ENCODE data around the gene TBC1D8.
A peak's percentile ranks its signal among the peaks of the same experiment; 100 is the strongest.

The TBC1D8 gene

DNA sequence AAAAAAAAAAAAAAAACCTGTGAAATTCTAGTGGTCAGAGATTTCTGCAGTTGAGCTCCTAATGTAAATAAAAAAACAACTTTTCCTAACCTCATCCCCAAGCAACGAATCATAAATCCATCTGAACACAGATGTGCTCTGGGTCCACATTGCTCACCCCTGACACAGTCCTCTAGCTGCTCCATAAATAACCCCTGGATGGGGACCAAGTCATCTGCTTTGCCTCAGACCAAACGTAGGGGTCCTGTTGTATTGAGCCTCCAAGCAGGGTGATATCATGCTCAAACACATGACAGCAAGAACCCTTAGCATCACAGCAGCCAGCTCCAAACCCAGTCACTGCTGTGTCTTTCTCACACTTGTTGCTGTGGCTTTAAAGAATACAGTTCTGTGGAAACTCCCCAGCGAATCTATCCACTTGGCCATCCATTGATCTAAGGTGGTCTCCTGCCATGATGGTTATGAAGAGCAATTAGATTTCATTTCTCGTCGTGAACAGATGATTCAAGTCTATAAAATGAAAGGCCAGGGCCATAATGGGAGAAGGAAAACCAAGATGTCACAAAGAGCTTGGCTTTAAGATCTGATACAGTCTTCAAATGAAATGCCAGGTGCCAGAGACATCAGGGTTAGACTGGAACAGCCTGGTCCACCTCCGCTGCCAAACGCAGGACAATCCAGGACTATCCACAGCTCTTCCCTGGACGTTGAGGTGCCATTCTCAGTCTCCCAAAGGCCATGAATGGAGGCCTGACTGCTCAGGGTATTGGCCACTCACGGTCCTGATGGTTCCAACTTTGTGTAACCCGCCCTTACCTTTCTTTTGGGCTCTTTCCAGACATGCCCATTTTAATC is 39.0 kb downstream of the TBC1D8 start:
- DNase-seq (ENCODE audit: low spot score) = no peak

DNA sequence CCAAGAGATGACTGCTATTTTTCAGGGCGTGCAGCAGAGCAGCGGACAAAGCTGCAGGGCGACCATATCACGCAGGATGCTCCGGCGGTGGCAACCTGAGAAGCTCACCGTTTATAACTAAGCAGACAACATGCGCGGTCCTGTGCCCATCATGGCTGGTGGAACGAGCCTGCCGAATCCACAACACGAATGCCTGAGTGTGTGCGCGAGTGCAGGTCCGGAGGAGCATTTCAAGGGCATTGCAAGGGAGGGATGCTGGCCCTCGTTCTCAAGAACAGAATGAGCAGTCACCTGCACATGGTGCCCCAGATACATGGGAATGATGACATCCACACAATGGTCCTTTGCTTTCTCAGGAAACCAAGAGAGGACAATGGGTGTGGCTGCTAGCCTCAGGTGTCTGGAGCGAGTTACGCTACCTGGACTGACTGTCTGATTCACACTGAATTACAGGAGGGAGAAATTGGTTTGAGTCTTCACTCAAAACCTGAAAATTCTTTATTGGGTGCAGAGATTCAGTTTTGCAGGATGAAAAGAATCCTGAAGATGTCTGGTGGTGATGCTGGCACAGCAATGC is 39.8 kb downstream of the TBC1D8 start:
- DNase-seq (ENCODE audit: low spot score) = no peak

DNA sequence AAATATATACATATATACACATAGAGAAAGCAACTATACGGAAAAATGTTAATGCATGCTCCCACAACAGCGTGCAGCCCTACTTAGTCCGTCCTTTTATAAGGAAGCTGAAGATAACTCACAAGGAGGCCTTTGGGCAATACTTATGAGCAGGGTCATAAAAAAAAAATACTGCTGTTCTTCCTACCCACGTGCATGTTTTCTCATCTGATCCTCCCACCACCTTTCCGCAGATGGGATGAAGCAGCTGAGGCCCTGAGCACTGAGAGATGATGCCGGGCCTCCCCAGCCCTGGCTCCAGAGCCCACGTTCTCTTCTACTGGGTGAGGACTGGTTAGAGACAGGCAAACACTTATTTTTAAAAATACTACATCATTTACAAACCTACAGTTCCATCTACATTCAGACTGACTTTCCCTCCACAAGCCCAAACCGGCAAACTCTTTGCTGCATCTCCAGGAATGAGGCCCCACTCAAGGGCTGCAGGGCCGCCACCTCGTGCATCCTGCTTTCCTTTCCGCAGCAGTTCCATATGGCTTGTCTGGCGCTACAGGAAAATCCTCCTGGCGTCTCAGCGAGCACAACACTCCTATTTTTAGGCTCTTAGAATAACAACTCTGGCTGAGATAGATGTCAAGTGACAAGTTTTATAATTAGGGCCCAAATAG is 41.6 kb downstream of the TBC1D8 start:
- peak; percentile 82 for DNase-seq (ENCODE audit: low spot score)

DNA sequence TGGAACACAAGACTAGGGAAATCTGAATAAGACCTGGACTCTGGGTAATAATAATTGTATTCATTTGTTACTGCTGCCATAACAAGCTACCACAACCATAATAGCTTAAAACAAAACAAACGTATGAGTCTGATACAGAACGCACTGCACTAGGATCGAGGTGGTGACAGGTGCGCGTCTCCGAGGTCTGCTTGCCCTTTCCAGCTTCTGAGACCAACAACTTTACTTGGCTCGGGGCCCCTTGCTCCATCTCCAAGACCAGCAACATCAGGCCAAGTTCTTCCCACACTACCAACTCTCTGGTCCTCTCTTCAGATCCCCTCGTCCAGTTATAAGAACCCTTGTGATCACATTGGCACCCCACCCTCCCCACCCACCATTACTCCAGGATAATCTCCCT is 42.8 kb downstream of the TBC1D8 start:
- DNase-seq (ENCODE audit: low spot score) = no peak

DNA sequence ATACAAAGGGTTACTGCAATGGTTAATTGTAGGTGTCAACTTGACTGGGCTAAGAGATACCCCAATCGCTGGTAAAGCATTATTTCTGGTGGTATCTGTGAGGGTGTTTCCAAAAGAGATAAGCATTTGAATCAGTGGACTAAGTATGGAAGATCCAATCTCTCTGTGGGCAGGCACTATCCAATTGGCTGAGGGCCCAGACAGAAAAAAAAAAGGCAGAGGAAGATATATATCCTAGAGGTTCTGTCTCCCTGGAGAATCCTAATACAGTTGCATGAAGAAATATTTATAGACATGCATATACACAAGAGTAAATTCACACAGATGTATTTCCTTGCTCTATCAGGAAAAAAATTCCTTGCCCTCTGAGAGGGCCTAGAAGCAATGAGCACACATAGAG is 43.9 kb downstream of the TBC1D8 start:
- DNase-seq (ENCODE audit: low spot score) = no peak

DNA sequence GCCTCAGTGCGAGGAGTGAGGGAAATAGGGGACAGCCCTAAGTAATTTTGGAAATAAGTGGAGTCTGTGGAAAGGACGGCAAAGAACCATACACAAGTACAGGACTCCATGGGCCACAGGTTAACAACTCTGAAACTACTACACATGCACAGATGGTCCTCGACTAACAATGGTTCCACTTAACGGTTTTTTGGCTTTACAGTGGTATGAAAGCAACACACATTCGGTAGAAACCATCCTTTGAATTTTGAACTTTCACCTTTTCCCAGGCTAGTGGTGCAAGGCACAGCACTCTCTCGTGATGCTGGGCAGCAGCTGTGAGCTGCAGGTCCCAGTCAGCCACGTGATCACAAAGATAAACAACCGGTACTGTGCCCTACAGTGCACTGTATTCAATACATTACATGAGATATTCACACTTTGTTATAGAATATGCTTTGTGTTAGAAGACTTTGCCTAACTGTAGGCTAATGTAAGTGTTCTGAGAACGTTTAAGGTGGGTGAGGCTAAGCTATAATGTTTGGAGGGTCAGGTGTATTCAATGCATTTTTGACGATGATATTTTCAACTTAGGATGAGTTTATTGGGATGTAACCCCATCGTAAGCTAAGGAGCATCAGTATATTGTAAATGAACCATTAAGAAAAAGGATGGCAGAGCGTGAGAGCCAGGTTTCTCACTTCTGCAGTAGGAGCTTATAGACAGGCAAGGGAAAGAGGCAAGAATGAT is 44.6 kb downstream of the TBC1D8 start:
- no peak for DNase-seq (ENCODE audit: low spot score)

DNA sequence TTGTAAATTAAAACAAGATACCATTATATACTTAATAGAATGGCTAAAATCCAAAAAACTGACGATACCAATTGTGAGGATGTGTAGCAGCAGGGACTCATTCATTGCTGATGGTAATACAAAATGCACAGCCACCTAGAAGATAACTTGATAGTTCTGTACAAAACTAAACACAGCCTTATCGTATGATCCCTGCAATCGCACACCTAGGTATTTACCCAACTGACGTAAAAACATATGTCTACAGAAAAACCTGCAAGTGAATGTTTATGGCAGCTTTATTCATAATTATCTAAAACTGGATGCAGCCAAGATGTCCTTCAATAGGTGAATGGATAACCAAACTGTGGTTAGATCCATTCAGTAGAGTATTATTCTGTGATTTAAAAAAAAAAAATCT is 45.5 kb downstream of the TBC1D8 start:
- no peak for DNase-seq (ENCODE audit: low spot score)

DNA sequence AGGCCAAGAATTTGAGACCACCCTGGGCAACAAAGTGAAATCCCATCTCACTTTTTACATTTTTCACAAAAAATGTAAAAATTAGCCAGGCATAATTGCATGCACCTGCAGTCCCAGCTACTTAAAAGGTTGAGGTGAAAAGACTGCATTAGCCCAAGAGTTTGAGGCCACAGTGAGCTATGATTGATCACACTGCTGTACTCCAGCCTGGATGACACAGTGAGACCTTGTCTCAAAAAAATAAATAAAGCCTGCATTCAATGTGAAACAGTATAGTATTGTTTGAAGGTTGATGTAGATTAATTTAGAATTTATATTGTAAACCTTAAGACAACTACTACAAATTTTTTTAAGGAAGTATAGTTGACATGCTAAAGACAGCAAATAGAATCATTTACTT is 53.5 kb downstream of the TBC1D8 start:
- no peak for DNase-seq (ENCODE audit: low spot score)

DNA sequence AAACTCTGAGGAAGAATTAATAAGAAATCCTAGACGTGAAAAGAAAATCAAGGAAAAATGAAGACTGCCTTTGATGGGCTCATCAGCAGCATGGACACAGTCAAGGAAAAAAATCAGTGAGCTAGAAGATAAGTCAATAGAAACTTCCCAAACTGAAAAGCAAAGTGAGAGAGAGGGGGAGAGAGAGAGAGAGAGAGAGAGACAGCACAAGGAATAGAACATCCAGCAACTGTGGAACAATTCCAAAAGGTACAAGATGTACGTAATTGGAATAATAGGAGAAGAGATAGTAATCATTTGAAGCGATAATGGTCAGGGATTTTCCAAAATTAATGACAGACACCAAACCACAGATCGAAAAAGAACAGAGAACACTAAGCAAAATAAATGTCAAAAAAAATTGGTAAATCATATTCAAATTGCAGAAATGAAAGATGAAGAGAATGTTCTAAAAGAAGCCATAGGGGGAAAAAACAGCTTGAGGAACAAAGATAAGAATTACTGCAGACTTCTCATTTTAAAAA is 54.5 kb downstream of the TBC1D8 start:
- no peak for DNase-seq (ENCODE audit: low spot score)

DNA sequence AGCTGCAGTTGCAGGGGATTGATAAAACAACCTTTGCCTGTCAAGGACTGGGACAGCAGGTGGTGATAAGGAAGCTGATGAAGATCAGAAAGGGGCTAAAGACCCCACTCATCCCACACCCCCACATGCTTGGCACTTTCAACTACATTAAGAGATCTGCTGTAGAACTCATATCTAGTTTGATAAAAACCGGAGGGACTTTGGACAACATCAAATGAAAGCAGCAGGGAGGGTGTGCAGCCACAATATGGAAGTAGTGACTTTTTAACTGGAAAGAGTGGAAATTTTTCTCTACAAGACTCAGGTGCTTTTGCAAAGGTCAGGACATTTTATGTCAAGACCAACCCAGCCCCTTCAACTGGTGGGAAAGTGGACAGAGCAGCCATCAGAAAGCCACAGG is 56.8 kb downstream of the TBC1D8 start:
- DNase-seq (ENCODE audit: low spot score) = no peak

DNA sequence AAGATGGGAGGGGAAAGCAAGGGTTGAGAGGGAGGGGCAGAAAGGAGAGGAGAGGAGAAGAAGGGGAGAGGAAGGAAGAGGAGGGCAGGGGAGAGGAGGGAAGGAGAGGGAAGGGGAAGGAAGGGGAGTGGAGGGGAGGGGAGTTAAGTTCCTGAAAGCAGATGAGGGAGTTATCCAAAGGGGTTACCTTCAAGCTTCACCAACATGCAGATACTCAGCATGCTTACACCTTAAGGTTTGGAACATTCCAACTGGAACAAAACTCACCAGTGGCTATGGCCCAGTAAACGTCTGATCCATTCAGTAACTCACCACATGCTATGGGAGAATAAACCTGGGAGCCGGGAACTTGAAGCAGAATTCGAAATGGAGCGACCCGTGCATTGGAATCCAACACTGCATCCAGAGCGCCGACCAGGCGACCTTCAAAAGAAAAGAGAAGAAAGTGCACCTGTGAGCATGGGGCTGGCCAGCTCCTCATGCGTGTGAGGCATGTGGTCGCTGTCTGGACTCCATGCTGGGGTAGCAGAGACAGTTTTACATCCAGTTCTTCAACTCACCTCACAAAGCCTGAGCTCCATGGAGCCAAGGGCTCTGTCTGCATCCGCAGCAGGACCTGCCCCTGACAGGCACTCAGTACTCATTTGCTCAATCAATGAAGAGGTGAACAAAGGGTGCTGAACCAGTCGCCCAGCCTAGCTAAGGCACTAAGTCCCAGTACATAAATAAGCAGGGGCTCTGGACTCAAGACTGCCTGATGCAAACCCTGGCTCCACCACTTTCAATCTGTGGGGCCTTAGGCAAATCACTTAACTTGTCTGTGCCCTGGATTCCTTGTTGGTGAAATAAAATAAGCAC is 61.0 kb downstream of the TBC1D8 start:
- no peak for DNase-seq (ENCODE audit: low spot score)

DNA sequence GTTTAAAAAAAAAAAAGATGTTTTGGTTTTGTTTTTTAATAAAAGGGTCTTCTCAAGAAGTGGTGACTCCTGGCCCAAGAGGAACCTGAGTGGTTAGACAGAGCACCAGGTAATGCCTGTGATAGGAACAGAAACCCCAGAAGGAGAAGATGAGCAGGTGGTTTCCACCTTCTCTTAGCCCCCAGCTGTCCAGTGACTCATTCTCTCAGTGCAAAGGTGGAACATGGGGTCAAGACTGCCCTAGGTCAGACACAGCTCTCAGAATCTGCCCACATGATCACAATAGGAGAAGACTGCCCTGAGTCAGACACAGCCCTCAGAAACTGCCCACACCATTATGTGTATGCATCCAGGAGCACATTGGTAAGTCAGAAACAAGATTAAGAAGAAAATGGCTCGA is 61.8 kb downstream of the TBC1D8 start:
- no peak for DNase-seq (ENCODE audit: low spot score)

DNA sequence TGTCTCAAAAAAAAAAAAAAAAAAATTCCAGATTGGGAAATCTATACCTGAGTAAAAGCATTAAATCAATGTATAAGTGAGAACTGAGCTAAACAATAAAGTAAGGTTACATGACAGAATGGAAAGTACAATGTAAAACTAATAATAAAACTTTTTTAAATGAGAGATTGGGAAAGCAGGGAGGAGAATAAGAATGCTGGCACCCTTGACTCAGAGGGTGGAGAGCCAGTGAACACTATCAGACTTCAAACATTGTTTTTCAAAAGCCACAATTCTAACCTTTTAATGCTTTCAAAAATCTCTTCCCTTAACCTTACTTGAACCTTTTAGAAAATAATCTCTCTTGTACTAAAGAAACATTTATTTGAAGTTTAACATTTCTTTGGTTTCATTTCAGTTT is 63.5 kb downstream of the TBC1D8 start:
- no peak for DNase-seq (ENCODE audit: low spot score)

DNA sequence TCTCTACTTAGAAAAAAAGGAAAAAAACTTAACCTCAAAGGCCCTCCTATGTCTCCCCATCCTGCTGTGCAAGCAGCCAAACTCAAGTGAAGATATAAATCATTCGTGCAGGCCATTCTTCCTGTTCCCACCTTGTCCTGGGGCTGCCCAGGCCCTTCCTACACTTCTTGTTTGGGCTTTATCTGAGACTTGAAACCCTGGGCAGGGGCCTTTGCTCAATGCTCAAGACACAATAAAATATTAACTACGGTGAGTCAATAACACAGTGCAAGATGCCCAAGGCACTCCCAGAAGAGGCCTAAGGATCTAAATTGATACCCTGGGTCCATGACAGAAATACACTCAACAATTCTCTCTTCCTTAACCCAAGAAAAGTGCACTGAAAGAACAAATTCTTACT is 67.6 kb downstream of the TBC1D8 start:
- no peak for DNase-seq (ENCODE audit: low spot score)

DNA sequence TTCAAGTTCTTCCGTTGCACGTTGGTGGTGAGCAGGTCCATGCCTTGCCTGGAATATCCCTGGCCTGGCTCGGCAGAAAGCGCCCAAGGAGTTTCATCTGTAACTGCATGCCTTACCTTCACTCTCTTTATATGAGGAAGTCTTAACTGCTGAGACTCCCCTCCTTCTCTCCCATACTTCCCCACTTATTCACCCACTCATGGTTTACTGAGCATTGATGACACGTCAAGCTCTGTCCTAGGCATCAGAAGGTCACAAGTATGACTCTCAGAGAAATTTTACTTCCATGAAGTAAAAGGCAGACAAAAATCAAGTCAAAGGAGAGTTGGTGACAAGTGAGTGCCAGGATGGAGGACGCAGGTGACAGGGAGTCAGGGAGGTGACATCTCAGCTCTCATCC is 68.2 kb downstream of the TBC1D8 start:
- no peak for DNase-seq (ENCODE audit: low spot score)

DNA sequence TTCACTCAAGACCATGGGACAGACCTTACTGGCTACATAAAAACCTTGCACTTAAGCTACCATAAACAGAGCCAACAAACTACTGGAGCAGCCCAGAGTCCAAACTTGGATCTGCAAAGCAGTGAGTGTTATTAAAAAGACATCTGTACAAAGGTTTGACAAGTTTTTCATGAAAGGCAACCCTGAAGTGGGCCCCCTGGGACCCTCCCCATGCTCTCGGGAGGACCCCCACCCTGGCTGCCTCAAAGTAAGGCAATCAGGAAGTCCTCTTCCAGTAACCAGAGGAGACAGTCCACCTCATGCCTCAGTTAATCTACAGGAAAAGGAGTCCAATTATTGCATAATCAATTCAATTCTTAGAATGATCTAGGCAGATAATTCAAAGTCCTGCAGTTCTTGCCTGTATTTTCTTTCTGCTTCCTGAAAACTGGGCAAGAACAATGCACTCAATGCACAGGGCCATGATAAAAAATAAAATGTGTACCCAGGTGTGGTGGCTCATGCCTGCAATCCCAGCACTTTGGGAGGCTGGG is 69.7 kb downstream of the TBC1D8 start:
- no peak for DNase-seq (ENCODE audit: low spot score)

DNA sequence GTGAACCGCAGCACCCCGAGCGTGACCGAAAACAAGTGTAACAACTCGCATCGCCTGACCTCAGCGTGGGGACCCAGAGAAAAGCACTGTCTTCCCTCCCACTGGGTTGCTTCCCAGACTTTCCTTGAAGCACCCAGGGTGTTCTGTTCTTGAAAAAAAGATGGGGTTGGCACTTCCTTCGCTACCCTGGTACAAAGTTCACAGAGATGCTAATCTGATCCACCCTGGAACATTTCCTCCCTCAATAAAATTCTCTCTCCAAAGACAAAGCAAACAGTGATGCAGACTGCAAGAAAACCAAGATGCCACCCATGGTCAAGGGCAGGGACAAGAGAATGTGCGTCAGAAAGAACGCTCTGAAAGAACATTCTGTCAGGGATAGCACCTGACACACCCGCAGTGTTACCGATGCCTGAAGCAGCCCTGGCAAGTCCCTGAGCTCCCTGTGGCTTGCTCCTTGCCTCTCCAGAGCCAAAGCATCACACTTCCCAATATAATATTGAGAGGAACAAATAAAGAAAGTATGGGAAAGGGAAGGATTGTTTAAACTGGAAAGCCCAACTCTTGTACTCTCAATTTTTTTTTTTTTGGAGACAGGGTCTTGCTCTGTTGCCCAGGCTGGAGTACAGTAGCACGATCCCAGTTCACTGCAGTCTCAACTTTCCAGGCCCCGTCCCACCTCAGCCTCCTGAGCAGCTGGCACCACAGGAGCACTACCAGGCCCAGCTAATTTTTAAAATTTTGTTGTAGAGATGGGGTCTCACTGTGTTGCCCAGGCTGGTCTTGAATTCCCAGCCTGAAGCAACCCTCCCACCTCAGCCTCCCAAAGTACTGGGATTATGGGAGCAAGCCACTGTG is 70.7 kb downstream of the TBC1D8 start:
- DNase-seq (ENCODE audit: low spot score) = no peak

DNA sequence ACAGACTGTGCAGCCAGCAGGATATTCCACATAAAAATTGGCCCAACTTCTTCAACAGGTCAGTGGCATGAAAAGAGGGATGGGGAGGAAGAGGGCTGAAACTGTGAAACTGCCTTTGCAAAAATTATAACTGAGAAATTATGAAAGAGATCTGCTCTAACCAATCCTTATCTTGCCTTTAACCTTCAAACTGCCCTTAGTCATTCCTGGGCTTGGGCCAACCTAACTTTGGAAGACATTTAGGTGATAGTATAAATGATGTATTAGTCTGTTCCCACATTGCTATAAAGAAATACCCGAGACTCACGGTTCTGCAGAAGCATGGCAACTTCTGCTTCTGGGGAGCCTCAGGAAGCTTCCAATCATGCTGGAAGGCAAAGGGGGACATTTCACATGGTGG is 74.6 kb downstream of the TBC1D8 start:
- DNase-seq (ENCODE audit: low spot score) = no peak

DNA sequence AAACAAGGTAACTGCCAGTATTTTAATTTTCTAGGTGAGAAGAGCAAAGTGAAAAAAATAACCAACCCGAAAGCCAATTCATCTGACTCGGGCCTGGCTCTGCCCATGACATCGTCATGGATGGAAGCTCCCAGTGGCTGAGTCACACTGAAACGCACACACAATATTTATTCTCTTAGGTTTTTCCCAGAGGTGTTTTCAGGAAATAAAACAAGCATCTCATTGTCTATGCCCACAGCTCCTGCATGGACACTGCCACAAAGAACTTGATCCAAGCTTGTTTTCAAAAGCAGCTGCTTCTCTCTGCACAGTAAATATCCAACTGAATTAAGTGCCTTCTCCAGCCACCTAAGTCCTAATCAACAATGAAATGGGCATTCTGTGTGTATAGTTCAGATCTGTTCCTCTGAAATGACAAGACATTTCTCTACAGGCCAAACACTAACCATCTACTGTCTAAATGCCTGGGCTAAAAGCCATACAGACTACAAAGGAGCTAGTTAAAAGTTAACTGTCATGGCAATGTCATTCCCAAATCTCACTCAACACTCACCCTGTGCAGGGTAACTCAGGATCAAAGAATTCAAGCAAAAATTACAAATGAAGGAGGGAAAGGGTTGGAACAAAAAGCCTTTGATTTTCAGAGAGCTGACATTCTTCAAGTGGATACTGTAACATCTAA is 86.2 kb downstream of the TBC1D8 start:
- no peak for DNase-seq (ENCODE audit: low spot score)

DNA sequence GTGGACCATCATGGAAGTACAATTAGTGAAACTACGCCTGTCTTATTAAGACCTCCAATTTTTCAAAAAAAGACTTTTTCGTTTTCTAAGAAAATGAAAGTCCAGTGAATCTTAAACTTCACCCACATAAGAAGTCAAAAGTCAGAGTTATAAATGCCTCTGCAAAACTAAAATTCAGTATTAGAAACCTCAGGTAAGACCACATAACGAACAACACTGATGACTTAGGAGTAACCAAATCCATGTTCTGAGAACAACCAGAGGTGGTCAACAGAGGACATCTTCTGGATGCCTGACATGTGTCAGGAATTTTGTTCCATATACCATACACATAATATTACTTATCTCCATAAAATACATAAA is 86.7 kb downstream of the TBC1D8 start:
- DNase-seq (ENCODE audit: low spot score) = no peak

Measured in cerebellar cortex (tissue), 1 donor.